ENCODE measurements around the gene FKBP14.

The FKBP14 gene

GRCh38 chr7:29977886-29978651 lies 48.4 kb downstream of the FKBP14 start:
- Histone ChIP-seq H3K9me3 (ENCODE audit: control insufficient read depth in 2 of 2, low read length in 2 of 2) (no peaks in the 10 kb centered on the region), H3K9ac (ENCODE audit: low read depth in 1 of 2, low read length in 2 of 2) (no peak overlapping the region), H3K27me3 (ENCODE audit: control insufficient read depth in 2 of 2, insufficient read depth in 2 of 2, low read length in 2 of 2) (no peaks in the 10 kb centered on the region), H3K27ac (ENCODE audit: low read depth in 2 of 2, low read length in 2 of 2) (no peak overlapping the region), H3K4me1 (ENCODE audit: control insufficient read depth in 2 of 2, insufficient read depth in 2 of 2, low read length in 2 of 2) (no peaks in the 10 kb centered on the region), H3K36me3 (ENCODE audit: control insufficient read depth in 2 of 2, insufficient read depth in 2 of 2, low read length in 2 of 2) (no peaks in the 10 kb centered on the region), H3K4me3 (ENCODE audit: low read length in 2 of 2) (no peak overlapping the region)

- Histone ChIP-seq H3K9me3 (ENCODE audit: control insufficient read depth in 2 of 2, low read length in 2 of 2) (no peaks in the 10 kb centered on the region), H3K4me3 (ENCODE audit: low read length in 2 of 2) (no peak overlapping the region), H3K4me1 (ENCODE audit: control insufficient read depth in 2 of 2, insufficient read depth in 2 of 2, low read length in 2 of 2) (no peaks in the 10 kb centered on the region), H3K9ac (ENCODE audit: low read depth in 1 of 2, low read length in 2 of 2) (no peak overlapping the region), H3K36me3 (ENCODE audit: control insufficient read depth in 2 of 2, insufficient read depth in 2 of 2, low read length in 2 of 2) (no peaks in the 10 kb centered on the region), H3K27me3 (ENCODE audit: control insufficient read depth in 2 of 2, insufficient read depth in 2 of 2, low read length in 2 of 2) (no peaks in the 10 kb centered on the region), H3K27ac (ENCODE audit: low read depth in 2 of 2, low read length in 2 of 2) (no peak overlapping the region)
These were observed 49.7 kb downstream of the FKBP14 start for GRCh38 chr7:29976673-29977415.

DNA sequence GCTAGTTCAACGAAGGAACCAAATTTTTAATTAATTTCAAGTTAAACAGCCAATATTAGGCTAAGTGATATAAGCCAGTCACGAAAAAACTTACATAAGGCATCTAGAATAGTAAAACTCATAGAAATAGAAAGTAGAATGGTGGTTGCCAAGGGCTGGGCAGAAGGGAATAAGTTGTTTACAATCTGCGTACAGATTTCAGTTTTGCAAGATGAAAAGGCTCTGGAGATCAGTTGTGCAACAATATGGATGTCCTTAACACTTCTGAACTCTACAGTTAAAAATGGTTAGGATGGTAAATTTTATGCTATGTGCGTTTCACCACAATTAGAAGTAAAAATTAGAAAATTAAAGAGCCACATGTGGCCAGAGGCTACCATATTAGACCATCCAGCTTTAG lies 50.2 kb downstream of the FKBP14 start:
- Histone ChIP-seq H3K4me1 (ENCODE audit: control insufficient read depth in 2 of 2, insufficient read depth in 2 of 2, low read length in 2 of 2) (no peaks in the 10 kb centered on the region), H3K27me3 (ENCODE audit: control insufficient read depth in 2 of 2, insufficient read depth in 2 of 2, low read length in 2 of 2) (no peaks in the 10 kb centered on the region), H3K9ac (ENCODE audit: low read depth in 1 of 2, low read length in 2 of 2) (no peak overlapping the region), H3K27ac (ENCODE audit: low read depth in 2 of 2, low read length in 2 of 2) (no peak overlapping the region), H3K9me3 (ENCODE audit: control insufficient read depth in 2 of 2, low read length in 2 of 2) (no peaks in the 10 kb centered on the region), H3K36me3 (ENCODE audit: control insufficient read depth in 2 of 2, insufficient read depth in 2 of 2, low read length in 2 of 2) (no peaks in the 10 kb centered on the region), H3K4me3 (ENCODE audit: low read length in 2 of 2) (no peak overlapping the region)

DNA sequence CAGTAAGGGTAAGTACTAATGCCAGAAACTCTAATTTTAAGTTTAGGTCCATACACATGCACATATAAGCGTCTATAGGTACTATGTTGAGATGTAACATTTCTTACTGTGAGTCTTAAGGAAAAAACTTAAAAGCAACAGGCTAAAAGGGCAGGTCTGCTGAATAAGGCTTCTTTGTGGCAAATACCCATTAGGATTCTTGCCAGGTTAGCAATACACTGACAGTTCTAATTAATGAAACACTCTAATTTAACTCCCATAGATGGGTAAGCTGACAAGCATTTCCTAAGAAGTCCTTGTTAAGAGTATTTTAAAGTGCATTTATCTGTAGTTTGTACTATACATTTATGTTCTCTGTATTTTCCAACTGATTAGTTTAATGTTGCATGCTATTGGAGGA lies 50.9 kb downstream of the FKBP14 start:
- no peak overlapping the region for H3K27ac ChIP-seq (ENCODE audit: low read depth in 2 of 2, low read length in 2 of 2)
- H3K4me1 ChIP-seq (ENCODE audit: control insufficient read depth in 2 of 2, insufficient read depth in 2 of 2, low read length in 2 of 2) = no peaks in the 10 kb centered on the region
- H3K9ac ChIP-seq (ENCODE audit: low read depth in 1 of 2, low read length in 2 of 2) = no peak overlapping the region
- H3K36me3 ChIP-seq (ENCODE audit: control insufficient read depth in 2 of 2, insufficient read depth in 2 of 2, low read length in 2 of 2) = no peaks in the 10 kb centered on the region
- no peaks in the 10 kb centered on the region for H3K9me3 ChIP-seq (ENCODE audit: control insufficient read depth in 2 of 2, low read length in 2 of 2)
- no peaks in the 10 kb centered on the region for H3K27me3 ChIP-seq (ENCODE audit: control insufficient read depth in 2 of 2, insufficient read depth in 2 of 2, low read length in 2 of 2)
- no peak overlapping the region for H3K4me3 ChIP-seq (ENCODE audit: low read length in 2 of 2)

DNA sequence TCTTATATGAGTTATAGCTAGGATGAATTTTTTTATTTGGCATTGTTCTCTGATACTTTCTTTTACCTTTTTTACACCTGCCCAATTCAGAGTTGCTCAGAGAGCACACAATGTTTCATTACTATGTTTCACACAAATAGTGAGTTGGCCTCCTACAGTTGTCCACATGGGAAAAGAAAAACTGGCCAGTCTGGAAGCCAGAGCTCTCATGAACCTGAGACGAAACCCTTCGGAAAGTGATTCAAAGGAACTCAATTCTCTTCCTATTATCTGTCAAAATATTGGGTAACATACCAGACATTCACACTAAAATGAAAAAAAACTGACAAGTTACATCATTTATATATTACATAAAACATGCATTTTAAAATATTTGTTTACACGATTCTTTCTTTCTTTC lies 52.2 kb downstream of the FKBP14 start:
- Histone ChIP-seq H3K9me3 (ENCODE audit: control insufficient read depth in 2 of 2, low read length in 2 of 2) (no peaks in the 10 kb centered on the region), H3K4me1 (ENCODE audit: control insufficient read depth in 2 of 2, insufficient read depth in 2 of 2, low read length in 2 of 2) (no peaks in the 10 kb centered on the region), H3K27ac (ENCODE audit: low read depth in 2 of 2, low read length in 2 of 2) (no peak overlapping the region), H3K36me3 (ENCODE audit: control insufficient read depth in 2 of 2, insufficient read depth in 2 of 2, low read length in 2 of 2) (no peaks in the 10 kb centered on the region), H3K9ac (ENCODE audit: low read depth in 1 of 2, low read length in 2 of 2) (no peak overlapping the region), H3K27me3 (ENCODE audit: control insufficient read depth in 2 of 2, insufficient read depth in 2 of 2, low read length in 2 of 2) (no peaks in the 10 kb centered on the region), H3K4me3 (ENCODE audit: low read length in 2 of 2) (no peak overlapping the region)

- Histone ChIP-seq H3K9ac (ENCODE audit: low read depth in 1 of 2, low read length in 2 of 2) (no peak overlapping the region), H3K4me3 (ENCODE audit: low read length in 2 of 2) (no peak overlapping the region), H3K27ac (ENCODE audit: low read depth in 2 of 2, low read length in 2 of 2) (no peak overlapping the region), H3K9me3 (ENCODE audit: control insufficient read depth in 2 of 2, low read length in 2 of 2) (no peaks in the 10 kb centered on the region), H3K36me3 (ENCODE audit: control insufficient read depth in 2 of 2, insufficient read depth in 2 of 2, low read length in 2 of 2) (no peaks in the 10 kb centered on the region), H3K27me3 (ENCODE audit: control insufficient read depth in 2 of 2, insufficient read depth in 2 of 2, low read length in 2 of 2) (no peaks in the 10 kb centered on the region), H3K4me1 (ENCODE audit: control insufficient read depth in 2 of 2, insufficient read depth in 2 of 2, low read length in 2 of 2) (no peaks in the 10 kb centered on the region)
These were observed 54.2 kb downstream of the FKBP14 start for GRCh38 chr7:29972315-29972669.

DNA sequence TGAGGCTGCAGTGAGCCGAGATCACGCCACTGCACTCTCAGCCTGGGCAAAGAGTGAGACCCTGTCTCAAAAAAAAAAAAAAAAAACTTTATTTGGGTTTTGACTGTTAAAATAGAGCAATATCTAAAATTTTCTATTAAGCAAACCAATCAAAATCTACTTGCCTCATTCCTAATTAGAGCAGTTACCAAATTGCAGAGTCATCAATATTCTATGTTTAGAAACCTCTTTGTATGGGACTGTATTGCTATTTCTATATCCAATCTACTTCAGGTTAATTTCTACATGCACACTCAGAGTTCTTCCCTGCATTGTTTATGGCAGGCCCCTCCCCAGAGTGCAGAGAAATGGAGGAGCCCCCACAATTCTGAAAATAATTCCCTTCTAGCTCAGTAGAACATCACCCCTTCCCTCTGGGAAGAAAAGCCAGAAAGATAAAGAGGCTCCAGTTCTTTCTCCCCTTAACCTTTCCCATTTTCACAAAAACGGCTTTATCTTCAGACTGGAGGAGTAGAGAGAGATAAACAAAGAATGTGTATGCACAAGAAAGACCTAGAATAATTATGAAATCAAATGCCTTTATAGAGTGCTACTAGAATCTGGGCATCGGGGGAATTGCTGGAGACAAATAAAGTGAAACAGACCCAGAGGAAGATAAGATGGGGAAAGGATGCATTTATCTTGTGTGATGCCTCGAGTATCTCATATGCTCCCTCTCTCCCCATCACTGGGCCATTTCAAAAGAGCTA lies 54.8 kb downstream of the FKBP14 start:
- H3K36me3 ChIP-seq (ENCODE audit: control insufficient read depth in 2 of 2, insufficient read depth in 2 of 2, low read length in 2 of 2) = no peaks in the 10 kb centered on the region
- H3K9ac ChIP-seq (ENCODE audit: low read depth in 1 of 2, low read length in 2 of 2) = no peak overlapping the region
- H3K4me1 ChIP-seq (ENCODE audit: control insufficient read depth in 2 of 2, insufficient read depth in 2 of 2, low read length in 2 of 2) = no peaks in the 10 kb centered on the region
- H3K27ac ChIP-seq (ENCODE audit: low read depth in 2 of 2, low read length in 2 of 2) = no peak overlapping the region
- H3K4me3 ChIP-seq (ENCODE audit: low read length in 2 of 2) = no peak overlapping the region
- H3K9me3 ChIP-seq (ENCODE audit: control insufficient read depth in 2 of 2, low read length in 2 of 2) = no peaks in the 10 kb centered on the region
- H3K27me3 ChIP-seq (ENCODE audit: control insufficient read depth in 2 of 2, insufficient read depth in 2 of 2, low read length in 2 of 2) = no peaks in the 10 kb centered on the region

GRCh38 chr7:29970158-29970557 lies 56.3 kb downstream of the FKBP14 start:
- Histone ChIP-seq H3K9ac (ENCODE audit: low read depth in 1 of 2, low read length in 2 of 2) (no peak overlapping the region), H3K27ac (ENCODE audit: low read depth in 2 of 2, low read length in 2 of 2) (no peak overlapping the region), H3K9me3 (ENCODE audit: control insufficient read depth in 2 of 2, low read length in 2 of 2) (no peaks in the 10 kb centered on the region)

GRCh38 chr7:29969738-29970137 lies 56.8 kb downstream of the FKBP14 start:
- Histone ChIP-seq H3K4me3 (ENCODE audit: low read length in 2 of 2) (no peak overlapping the region), H3K4me1 (ENCODE audit: control insufficient read depth in 2 of 2, insufficient read depth in 2 of 2, low read length in 2 of 2) (no peaks in the 10 kb centered on the region), H3K27ac (ENCODE audit: low read depth in 2 of 2, low read length in 2 of 2) (no peak overlapping the region)

More at GRCh38 chr7:29970158-29970557, 56.3 kb downstream of the FKBP14 start:
- no peak overlapping the region for H3K4me3 ChIP-seq (ENCODE audit: low read length in 2 of 2)
- no peaks in the 10 kb centered on the region for H3K27me3 ChIP-seq (ENCODE audit: control insufficient read depth in 2 of 2, insufficient read depth in 2 of 2, low read length in 2 of 2)
- H3K36me3 ChIP-seq (ENCODE audit: control insufficient read depth in 2 of 2, insufficient read depth in 2 of 2, low read length in 2 of 2) = no peaks in the 10 kb centered on the region
- no peaks in the 10 kb centered on the region for H3K4me1 ChIP-seq (ENCODE audit: control insufficient read depth in 2 of 2, insufficient read depth in 2 of 2, low read length in 2 of 2)

More at GRCh38 chr7:29969738-29970137, 56.8 kb downstream of the FKBP14 start:
- H3K36me3 ChIP-seq (ENCODE audit: control insufficient read depth in 2 of 2, insufficient read depth in 2 of 2, low read length in 2 of 2) = no peaks in the 10 kb centered on the region
- no peak overlapping the region for H3K9ac ChIP-seq (ENCODE audit: low read depth in 1 of 2, low read length in 2 of 2)
- no peaks in the 10 kb centered on the region for H3K27me3 ChIP-seq (ENCODE audit: control insufficient read depth in 2 of 2, insufficient read depth in 2 of 2, low read length in 2 of 2)
- no peaks in the 10 kb centered on the region for H3K9me3 ChIP-seq (ENCODE audit: control insufficient read depth in 2 of 2, low read length in 2 of 2)
